Measurements from ENCODE around the gene MBOAT2.

DNA sequence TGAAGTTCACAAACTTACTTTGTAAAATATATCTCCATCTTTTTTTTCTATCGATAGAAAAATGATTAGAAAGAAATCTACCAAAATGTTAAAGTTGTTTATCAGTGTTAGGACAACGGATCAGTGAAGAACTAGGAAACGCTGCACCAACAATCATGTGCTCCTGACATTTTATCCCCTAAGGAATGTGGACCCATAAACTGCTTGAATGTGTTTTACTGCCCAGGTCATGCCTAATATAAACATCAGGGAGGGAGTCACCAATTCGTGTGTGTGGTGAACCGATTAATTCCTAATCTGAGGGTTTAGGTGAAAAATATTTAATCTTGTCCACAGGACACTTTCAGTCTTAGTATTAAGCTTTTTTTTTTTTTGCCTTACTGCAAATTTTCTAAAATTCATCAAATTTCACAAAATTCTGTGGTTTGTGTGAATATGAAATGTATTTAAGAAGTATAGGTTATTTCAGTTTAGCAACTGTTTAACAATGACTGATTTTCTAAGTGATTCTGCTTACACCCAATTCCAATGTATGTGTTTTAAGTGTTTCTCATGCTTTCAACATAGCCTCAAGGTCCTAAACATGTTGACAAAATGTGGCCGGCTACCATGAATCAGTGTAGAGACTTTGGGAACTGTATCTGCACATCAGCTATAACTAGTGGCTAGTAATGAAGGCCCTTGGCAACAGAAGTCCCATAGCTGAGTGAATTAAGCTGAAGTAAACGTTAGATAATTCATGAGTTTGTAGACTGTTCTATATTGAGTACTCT, 155.0 kb downstream of the MBOAT2 start:
- TF ChIP-seq EZH2 (IDR thresholded peaks at IDR 0.05; ENCODE audit: low read depth, unreplicated experiment) (no peak), POLR2AphosphoS5 (IDR thresholded peaks at IDR 0.05; ENCODE audit: low read depth) (no peak), JUNB (IDR thresholded peaks at IDR 0.05; ENCODE audit: unreplicated experiment) (no peak), EZH2phosphoT487 (IDR thresholded peaks at IDR 0.05; ENCODE audit: unreplicated experiment) (no peak), ZNF331 (CRISPR knock-in tag; IDR thresholded peaks at IDR 0.05; ENCODE audit: low read depth) (no peak), STAT1 (IDR thresholded peaks at IDR 0.05; ENCODE audit: unreplicated experiment) (no peak), CREB1 (CRISPR knock-in tag; IDR thresholded peaks at IDR 0.05; ENCODE audit: low read depth) (no peak), ZNF114 (CRISPR knock-in tag; IDR thresholded peaks at IDR 0.05) (no peak), NANOG (IDR thresholded peaks at IDR 0.05; ENCODE audit: borderline replicate concordance) (no peak)
- TF ChIP-seq, protein P1, sequence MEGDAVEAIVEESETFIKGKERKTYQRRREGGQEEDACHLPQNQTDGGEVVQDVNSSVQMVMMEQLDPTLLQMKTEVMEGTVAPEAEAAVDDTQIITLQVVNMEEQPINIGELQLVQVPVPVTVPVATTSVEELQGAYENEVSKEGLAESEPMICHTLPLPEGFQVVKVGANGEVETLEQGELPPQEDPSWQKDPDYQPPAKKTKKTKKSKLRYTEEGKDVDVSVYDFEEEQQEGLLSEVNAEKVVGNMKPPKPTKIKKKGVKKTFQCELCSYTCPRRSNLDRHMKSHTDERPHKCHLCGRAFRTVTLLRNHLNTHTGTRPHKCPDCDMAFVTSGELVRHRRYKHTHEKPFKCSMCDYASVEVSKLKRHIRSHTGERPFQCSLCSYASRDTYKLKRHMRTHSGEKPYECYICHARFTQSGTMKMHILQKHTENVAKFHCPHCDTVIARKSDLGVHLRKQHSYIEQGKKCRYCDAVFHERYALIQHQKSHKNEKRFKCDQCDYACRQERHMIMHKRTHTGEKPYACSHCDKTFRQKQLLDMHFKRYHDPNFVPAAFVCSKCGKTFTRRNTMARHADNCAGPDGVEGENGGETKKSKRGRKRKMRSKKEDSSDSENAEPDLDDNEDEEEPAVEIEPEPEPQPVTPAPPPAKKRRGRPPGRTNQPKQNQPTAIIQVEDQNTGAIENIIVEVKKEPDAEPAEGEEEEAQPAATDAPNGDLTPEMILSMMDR (conservative IDR thresholded peaks at IDR 0.05; ENCODE audit: low read depth in 2 of 2) = no peak
- TF ChIP-seq, protein P2, sequence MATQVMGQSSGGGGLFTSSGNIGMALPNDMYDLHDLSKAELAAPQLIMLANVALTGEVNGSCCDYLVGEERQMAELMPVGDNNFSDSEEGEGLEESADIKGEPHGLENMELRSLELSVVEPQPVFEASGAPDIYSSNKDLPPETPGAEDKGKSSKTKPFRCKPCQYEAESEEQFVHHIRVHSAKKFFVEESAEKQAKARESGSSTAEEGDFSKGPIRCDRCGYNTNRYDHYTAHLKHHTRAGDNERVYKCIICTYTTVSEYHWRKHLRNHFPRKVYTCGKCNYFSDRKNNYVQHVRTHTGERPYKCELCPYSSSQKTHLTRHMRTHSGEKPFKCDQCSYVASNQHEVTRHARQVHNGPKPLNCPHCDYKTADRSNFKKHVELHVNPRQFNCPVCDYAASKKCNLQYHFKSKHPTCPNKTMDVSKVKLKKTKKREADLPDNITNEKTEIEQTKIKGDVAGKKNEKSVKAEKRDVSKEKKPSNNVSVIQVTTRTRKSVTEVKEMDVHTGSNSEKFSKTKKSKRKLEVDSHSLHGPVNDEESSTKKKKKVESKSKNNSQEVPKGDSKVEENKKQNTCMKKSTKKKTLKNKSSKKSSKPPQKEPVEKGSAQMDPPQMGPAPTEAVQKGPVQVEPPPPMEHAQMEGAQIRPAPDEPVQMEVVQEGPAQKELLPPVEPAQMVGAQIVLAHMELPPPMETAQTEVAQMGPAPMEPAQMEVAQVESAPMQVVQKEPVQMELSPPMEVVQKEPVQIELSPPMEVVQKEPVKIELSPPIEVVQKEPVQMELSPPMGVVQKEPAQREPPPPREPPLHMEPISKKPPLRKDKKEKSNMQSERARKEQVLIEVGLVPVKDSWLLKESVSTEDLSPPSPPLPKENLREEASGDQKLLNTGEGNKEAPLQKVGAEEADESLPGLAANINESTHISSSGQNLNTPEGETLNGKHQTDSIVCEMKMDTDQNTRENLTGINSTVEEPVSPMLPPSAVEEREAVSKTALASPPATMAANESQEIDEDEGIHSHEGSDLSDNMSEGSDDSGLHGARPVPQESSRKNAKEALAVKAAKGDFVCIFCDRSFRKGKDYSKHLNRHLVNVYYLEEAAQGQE (IDR thresholded peaks at IDR 0.05; ENCODE audit: unreplicated experiment) = no peak
- TF ChIP-seq, protein P3, sequence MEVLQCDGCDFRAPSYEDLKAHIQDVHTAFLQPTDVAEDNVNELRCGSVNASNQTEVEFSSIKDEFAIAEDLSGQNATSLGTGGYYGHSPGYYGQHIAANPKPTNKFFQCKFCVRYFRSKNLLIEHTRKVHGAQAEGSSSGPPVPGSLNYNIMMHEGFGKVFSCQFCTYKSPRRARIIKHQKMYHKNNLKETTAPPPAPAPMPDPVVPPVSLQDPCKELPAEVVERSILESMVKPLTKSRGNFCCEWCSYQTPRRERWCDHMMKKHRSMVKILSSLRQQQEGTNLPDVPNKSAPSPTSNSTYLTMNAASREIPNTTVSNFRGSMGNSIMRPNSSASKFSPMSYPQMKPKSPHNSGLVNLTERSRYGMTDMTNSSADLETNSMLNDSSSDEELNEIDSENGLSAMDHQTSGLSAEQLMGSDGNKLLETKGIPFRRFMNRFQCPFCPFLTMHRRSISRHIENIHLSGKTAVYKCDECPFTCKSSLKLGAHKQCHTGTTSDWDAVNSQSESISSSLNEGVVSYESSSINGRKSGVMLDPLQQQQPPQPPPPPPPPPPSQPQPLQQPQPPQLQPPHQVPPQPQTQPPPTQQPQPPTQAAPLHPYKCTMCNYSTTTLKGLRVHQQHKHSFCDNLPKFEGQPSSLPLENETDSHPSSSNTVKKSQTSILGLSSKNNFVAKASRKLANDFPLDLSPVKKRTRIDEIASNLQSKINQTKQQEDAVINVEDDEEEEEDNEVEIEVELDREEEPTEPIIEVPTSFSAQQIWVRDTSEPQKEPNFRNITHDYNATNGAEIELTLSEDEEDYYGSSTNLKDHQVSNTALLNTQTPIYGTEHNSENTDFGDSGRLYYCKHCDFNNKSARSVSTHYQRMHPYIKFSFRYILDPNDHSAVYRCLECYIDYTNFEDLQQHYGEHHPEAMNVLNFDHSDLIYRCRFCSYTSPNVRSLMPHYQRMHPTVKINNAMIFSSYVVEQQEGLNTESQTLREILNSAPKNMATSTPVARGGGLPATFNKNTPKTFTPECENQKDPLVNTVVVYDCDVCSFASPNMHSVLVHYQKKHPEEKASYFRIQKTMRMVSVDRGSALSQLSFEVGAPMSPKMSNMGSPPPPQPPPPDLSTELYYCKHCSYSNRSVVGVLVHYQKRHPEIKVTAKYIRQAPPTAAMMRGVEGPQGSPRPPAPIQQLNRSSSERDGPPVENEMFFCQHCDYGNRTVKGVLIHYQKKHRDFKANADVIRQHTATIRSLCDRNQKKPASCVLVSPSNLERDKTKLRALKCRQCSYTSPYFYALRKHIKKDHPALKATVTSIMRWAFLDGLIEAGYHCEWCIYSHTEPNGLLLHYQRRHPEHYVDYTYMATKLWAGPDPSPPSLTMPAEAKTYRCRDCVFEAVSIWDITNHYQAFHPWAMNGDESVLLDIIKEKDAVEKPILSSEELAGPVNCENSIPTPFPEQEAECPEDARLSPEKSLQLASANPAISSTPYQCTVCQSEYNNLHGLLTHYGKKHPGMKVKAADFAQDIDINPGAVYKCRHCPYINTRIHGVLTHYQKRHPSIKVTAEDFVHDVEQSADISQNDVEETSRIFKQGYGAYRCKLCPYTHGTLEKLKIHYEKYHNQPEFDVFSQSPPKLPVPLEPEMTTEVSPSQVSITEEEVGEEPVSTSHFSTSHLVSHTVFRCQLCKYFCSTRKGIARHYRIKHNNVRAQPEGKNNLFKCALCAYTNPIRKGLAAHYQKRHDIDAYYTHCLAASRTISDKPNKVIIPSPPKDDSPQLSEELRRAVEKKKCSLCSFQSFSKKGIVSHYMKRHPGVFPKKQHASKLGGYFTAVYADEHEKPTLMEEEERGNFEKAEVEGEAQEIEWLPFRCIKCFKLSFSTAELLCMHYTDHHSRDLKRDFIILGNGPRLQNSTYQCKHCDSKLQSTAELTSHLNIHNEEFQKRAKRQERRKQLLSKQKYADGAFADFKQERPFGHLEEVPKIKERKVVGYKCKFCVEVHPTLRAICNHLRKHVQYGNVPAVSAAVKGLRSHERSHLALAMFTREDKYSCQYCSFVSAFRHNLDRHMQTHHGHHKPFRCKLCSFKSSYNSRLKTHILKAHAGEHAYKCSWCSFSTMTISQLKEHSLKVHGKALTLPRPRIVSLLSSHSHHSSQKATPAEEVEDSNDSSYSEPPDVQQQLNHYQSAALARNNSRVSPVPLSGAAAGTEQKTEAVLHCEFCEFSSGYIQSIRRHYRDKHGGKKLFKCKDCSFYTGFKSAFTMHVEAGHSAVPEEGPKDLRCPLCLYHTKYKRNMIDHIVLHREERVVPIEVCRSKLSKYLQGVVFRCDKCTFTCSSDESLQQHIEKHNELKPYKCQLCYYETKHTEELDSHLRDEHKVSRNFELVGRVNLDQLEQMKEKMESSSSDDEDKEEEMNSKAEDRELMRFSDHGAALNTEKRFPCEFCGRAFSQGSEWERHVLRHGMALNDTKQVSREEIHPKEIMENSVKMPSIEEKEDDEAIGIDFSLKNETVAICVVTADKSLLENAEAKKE (CRISPR knock-in tag; IDR thresholded peaks at IDR 0.05) = no peak
- TF ChIP-seq, protein P4, sequence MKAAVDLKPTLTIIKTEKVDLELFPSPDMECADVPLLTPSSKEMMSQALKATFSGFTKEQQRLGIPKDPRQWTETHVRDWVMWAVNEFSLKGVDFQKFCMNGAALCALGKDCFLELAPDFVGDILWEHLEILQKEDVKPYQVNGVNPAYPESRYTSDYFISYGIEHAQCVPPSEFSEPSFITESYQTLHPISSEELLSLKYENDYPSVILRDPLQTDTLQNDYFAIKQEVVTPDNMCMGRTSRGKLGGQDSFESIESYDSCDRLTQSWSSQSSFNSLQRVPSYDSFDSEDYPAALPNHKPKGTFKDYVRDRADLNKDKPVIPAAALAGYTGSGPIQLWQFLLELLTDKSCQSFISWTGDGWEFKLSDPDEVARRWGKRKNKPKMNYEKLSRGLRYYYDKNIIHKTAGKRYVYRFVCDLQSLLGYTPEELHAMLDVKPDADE (IDR thresholded peaks at IDR 0.05) = no peak

Measured in GM23338 (cell line).